Ovary (tissue), 3 donors: ENCODE data around the gene BCL2L14.

Experiments
- EP300 ChIP-seq: sonication (generic); formaldehyde crosslinking; IDR thresholded peaks from one replicate; pipeline ENCODE4 v1.6.1; 2017; ENCODE audit warnings: antibody characterized with exemption
- POLR2A ChIP-seq: fragments of 450-650 bp; IDR thresholded peaks from one replicate; pipeline ENCODE4 v1.6.1; 2017; ENCODE audit warnings: antibody characterized with exemption, mild to moderate bottlenecking, moderate library complexity
- TF ChIP-seq, protein P1 (sequence below), 3 donors: fragments of 450-650 bp in 2 of 3; fragments of 200-600 bp in 1 of 3; IDR thresholded peaks; one replicate each; pipeline versions ENCODE4 v1.5.1 to v1.8.0; 2016 to 2022; ENCODE audit warnings: antibody characterized with exemption in 3 of 3, mild to moderate bottlenecking in 1 of 3
- donor health status: DM: no; HTN: no; CAD: no.

DNA sequence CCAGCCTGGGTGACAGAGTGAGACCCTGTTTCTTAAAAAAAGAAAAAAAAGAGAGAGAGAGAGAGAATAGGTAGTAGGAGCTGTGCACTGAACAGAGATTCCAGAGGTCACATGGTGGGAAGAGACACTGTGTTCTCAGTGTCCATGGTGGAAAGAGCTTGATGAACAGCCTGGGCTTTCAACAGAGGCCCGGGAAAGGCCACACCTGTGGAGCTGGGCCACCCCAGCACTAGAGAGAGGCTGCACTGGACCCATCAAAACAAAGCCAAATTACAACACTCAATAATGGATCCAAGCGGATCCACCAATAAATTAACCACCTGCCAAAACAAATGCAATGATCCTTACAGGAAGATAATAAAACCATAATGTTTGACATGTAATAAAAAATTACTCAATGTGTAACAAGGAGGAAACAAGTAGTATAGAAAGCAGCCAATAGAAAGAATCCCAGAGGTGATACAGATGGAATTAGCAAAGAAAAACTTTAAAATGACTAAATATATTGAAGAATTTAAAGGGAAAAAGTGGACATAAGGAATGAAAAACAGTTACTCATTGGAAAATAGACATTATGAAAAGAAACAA is 44.8 kb upstream of the BCL2L14 start:
- TF ChIP-seq, protein P1, sequence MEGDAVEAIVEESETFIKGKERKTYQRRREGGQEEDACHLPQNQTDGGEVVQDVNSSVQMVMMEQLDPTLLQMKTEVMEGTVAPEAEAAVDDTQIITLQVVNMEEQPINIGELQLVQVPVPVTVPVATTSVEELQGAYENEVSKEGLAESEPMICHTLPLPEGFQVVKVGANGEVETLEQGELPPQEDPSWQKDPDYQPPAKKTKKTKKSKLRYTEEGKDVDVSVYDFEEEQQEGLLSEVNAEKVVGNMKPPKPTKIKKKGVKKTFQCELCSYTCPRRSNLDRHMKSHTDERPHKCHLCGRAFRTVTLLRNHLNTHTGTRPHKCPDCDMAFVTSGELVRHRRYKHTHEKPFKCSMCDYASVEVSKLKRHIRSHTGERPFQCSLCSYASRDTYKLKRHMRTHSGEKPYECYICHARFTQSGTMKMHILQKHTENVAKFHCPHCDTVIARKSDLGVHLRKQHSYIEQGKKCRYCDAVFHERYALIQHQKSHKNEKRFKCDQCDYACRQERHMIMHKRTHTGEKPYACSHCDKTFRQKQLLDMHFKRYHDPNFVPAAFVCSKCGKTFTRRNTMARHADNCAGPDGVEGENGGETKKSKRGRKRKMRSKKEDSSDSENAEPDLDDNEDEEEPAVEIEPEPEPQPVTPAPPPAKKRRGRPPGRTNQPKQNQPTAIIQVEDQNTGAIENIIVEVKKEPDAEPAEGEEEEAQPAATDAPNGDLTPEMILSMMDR (IDR thresholded peaks at IDR 0.05) = no peak
- TF ChIP-seq EP300 = no peak
- no peak for TF ChIP-seq POLR2A
